Epithelial cell of proximal tubule (primary cell): ENCODE results near the gene ROBO2. TPM values are rescaled to one million over a fixed set of nuclear protein-coding genes. Genes with fewer than 3 reads are reported as not detected.

Source experiments
- DNase-seq: peaks from one replicate; pipeline ENCODE4 v3.0.0-alpha.2; 2011; ENCODE audit warnings: low read depth
- H3K4me3 ChIP-seq: 2 replicates; pipeline ENCODE4 v1.5.1; 2011; ENCODE audit warnings: low read depth, mild to moderate bottlenecking, low read length
- CTCF ChIP-seq: conservative IDR thresholded peaks from 2 replicates; pipeline ENCODE4 v1.5.1; 2012; ENCODE audit warnings: low read depth, mild to moderate bottlenecking, low read length
- total RNA-seq: library from RNA; depleted of rRNA; stranded (reverse); fragments of >200 nt; gene quantifications from 2 replicates; pipeline ENCODE4 v1.2.3, GENCODE V29; 2015

The ROBO2 gene
- total RNA-seq, 1 donor from 2014 or later = 0.52 TPM

- no peak for DNase-seq
- no peak overlapping the region for H3K4me3 ChIP-seq
- TF ChIP-seq CTCF = no peak
Observed at GRCh38 chr3:77040926-77041722, 1.2 kb downstream of the ROBO2 start.

- no peak overlapping the region for H3K4me3 ChIP-seq
- no peak for DNase-seq
- no peak for TF ChIP-seq CTCF
Observed at GRCh38 chr3:77041811-77042210, 1.9 kb downstream of the ROBO2 start.

GRCh38 chr3:77042343-77042742 is 2.4 kb downstream of the ROBO2 start:
- DNase-seq = no peak
- no peak overlapping the region for H3K4me3 ChIP-seq
- TF ChIP-seq CTCF = no peak

GRCh38 chr3:77042882-77043281 is 3.0 kb downstream of the ROBO2 start:
- DNase-seq = no peak
- no peak overlapping the region for H3K4me3 ChIP-seq

GRCh38 chr3:77045686-77046085 is 5.8 kb downstream of the ROBO2 start:
- H3K4me3 ChIP-seq = no peak overlapping the region
- no peak for TF ChIP-seq CTCF
- no peak for DNase-seq

More at GRCh38 chr3:77042882-77043281, 3.0 kb downstream of the ROBO2 start:
- peak; percentile 45 for TF ChIP-seq CTCF

- no peak overlapping the region for H3K4me3 ChIP-seq
- no peak for DNase-seq
- no peak for TF ChIP-seq CTCF
Observed at GRCh38 chr3:77048186-77048585, 8.3 kb downstream of the ROBO2 start.

- no peak overlapping the region for H3K4me3 ChIP-seq
- no peak for TF ChIP-seq CTCF
- DNase-seq = no peak
Observed at GRCh38 chr3:77051591-77051990, 11.7 kb downstream of the ROBO2 start.
